Kidney (tissue), 14 donors: ENCODE results near the gene LPAR2. TPM values are rescaled to one million over a fixed set of nuclear protein-coding genes. Genes with fewer than 3 reads are reported as not detected.

ENCODE experiments used
- DNase-seq, 5 donors: peaks; one replicate each; pipeline ENCODE4 v3.0.0-alpha.2; 2013 to 2020
- FAIRE-seq: peaks from 2 replicates; lab custom pipeline; 2012; peaks lifted over from hg19 to GRCh38; lab: Jason Lieb, UNC
- H3K27ac ChIP-seq, 2 donors: one replicate each; pipeline ENCODE4 v1.7.0; 2013; ENCODE audit warnings: low read depth in 2 of 2, low read length in 2 of 2, inconsistent platforms in 1 of 2
- H3K27me3 ChIP-seq: one replicate; pipeline ENCODE4 v1.7.1; 2013; ENCODE audit warnings: low read length, inconsistent platforms; ENCODE audit not compliant: control insufficient read depth, insufficient read depth
- H3K36me3 ChIP-seq, 3 donors: one replicate each; pipeline versions ENCODE4 v1.7.0 to v1.7.1; 2013; ENCODE audit warnings: low read length in 3 of 3, control low read depth in 1 of 3, inconsistent platforms in 1 of 3; ENCODE audit not compliant: insufficient read depth in 3 of 3, control insufficient read depth in 2 of 3
- H3K4me1 ChIP-seq, 3 donors: one replicate each; pipeline versions ENCODE4 v1.7.0 to v1.7.1; 2013; ENCODE audit warnings: low read length in 3 of 3, inconsistent platforms in 1 of 3, low read depth in 1 of 3; ENCODE audit not compliant: control insufficient read depth in 2 of 3, insufficient read depth in 2 of 3
- H3K4me3 ChIP-seq, 3 donors: one replicate each; pipeline versions ENCODE4 v1.7.0 to v1.8.1; 2013; ENCODE audit warnings: low read length in 3 of 3, control low read depth in 1 of 3, inconsistent platforms in 1 of 3
- H3K9ac ChIP-seq, 3 donors: one replicate each; pipeline versions ENCODE4 v1.7.0 to v1.7.1; 2013; ENCODE audit warnings: low read length in 3 of 3, control low read depth in 1 of 3, inconsistent platforms in 1 of 3
- H3K9me3 ChIP-seq, 3 donors: one replicate each; pipeline versions ENCODE4 v1.7.0 to v1.7.1; 2013; ENCODE audit warnings: low read length in 3 of 3, control low read depth in 1 of 3, inconsistent platforms in 1 of 3; ENCODE audit not compliant: control insufficient read depth in 2 of 3, insufficient read depth in 1 of 3
- intact Hi-C: fragments of 100-400 bp; cut with DNase I; formaldehyde crosslinking; loops from one replicate; pipeline ENCODE4 v1.11.1; 2022
- polyA plus RNA-seq: library from polyadenylated mRNA; stranded (reverse); fragments of 350-450 nt; fragmentation: Illumina TruSeq; extraction: RNeasy Lipid Tissue Mini Kit (QIAGEN cat#74804); gene quantifications from one replicate; pipeline ENCODE4 v1.2.3, GENCODE V29; 2014; ENCODE audit warnings: low read depth, low replicate concordance; ENCODE audit not compliant: insufficient read depth
- total RNA-seq: library from RNA; stranded (reverse); fragmentation: NEBNext Ultra II Directional; extraction: Animal tissue kit (Norgen Biotek cat#: 25700); gene quantifications from one replicate; pipeline ENCODE4 v1.2.1, GENCODE V29; 2021
- TF ChIP-seq, protein P1 (sequence below): IDR thresholded peaks from 3 replicates; pipeline ENCODE4 v1.5.1; 2012; ENCODE audit warnings: mild to moderate bottlenecking, moderate library complexity, borderline replicate concordance; ENCODE audit not compliant: insufficient read depth; ENCODE audit errors: extremely low read depth
- donor health status: control.
- donor health status: control.
- donor health status: control.
- donor health status: control.
- donor health status: control.
- donor health status: DM: yes; HTN: yes; CAD: no.
- donor health status: Normal renal cell carcinoma (clear cell type).

LPAR2 gene
- total and polyA plus RNA-seq, 2 donors from 2014 or later = 5.6 to 10.4 TPM

DNA sequence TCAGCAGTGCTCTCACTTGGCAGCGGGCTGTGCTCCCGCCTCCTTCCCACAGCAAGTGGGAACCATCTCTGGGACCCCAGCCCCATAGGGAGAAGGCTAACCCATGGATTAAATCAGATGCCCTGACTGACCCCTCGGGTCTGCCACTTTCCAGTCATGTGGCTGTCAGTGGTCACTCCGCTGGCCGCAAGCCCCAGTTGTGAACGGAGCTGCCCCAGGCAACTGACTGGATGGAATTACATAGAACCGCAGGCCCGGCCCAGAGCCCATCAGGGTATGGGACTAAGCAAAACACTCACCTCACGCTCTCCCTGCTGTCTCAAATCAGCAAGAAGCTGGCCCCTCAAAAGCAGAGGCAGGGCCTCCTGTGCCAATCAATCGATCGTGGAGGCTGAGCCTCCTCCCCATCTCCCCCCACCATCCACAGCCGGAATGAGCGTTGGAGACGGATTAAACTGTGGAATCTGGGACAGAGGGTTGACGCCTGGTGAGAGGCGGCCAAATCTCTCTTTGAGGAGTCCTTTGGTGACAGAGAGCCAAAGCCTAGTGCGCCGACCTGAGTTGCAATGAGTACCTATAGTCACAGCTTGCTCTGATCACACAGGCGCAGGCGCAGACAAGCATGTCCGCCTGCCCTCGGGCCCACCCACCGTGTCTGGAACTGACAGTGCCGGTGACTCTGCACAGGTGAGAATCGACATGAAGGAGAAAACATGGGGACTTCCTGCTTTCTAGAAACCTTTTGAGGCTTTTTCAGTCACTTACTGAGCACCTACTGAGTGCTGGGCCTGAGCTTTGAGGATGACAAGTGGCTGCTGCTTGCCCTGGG, 48.3 kb downstream of the LPAR2 start:
- no peaks in the 10 kb centered on the region for H3K4me1 ChIP-seq
- H3K27ac ChIP-seq = no peak overlapping the region
- TF ChIP-seq, protein P1, sequence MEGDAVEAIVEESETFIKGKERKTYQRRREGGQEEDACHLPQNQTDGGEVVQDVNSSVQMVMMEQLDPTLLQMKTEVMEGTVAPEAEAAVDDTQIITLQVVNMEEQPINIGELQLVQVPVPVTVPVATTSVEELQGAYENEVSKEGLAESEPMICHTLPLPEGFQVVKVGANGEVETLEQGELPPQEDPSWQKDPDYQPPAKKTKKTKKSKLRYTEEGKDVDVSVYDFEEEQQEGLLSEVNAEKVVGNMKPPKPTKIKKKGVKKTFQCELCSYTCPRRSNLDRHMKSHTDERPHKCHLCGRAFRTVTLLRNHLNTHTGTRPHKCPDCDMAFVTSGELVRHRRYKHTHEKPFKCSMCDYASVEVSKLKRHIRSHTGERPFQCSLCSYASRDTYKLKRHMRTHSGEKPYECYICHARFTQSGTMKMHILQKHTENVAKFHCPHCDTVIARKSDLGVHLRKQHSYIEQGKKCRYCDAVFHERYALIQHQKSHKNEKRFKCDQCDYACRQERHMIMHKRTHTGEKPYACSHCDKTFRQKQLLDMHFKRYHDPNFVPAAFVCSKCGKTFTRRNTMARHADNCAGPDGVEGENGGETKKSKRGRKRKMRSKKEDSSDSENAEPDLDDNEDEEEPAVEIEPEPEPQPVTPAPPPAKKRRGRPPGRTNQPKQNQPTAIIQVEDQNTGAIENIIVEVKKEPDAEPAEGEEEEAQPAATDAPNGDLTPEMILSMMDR = no peak
- no peak overlapping the region for H3K4me3 ChIP-seq
- no peak for FAIRE-seq
- H3K36me3 ChIP-seq = no peaks in the 10 kb centered on the region
- no peaks in the 10 kb centered on the region for H3K27me3 ChIP-seq
- no peak overlapping the region for H3K9ac ChIP-seq
- intact Hi-C loops = no loop called here
- no peak for DNase-seq
- H3K9me3 ChIP-seq = no peaks in the 10 kb centered on the region

DNA sequence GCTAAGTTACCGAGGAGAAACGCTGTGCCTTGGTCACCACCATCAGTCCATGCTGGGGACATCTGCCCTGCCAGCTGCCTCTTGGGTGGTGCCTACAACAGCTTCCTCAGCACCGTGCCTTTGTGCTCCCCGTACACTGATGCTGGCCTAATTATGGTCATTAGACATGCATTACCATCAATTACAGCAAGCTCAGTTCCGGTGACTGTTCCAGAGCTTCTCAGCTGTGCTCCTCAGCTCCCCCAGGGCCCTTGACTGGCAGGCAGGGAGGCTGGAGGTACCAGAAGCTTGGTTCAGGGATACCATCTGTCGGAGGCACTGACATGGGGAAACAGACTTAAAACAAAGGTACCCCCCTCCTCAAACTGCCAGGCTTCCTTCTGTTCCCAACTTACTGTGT, 49.8 kb downstream of the LPAR2 start:
- intact Hi-C loops = no loop called here
- Histone ChIP-seq H3K4me3 (no peak overlapping the region), H3K4me1 (no peaks in the 10 kb centered on the region), H3K27me3 (no peaks in the 10 kb centered on the region), H3K9ac (no peak overlapping the region), H3K36me3 (no peaks in the 10 kb centered on the region), H3K9me3 (no peaks in the 10 kb centered on the region), H3K27ac (no peak overlapping the region)
- no peak for FAIRE-seq
- TF ChIP-seq, protein P1 = no peak
- DNase-seq = no peak

DNA sequence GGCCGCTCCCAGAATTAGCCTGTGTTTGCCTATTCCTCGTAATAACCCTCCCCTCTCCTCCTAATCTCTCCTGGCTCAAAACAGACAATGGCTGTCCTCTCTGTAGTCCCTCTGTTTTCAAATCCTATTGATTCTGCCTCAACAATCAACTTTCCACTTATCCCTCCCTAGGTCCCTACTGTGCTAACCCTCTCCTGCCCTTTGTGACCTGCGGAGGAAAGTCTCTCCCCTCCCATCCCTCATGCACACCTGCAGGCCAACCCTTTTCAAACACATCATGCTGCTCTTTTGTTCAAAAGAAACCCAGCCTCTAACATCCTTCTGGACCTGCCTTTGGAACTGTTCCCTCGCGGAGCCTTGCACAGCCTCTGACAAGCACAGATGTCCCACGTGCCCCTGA, 52.6 kb downstream of the LPAR2 start:
- Histone ChIP-seq H3K36me3 (no peaks in the 10 kb centered on the region), H3K9ac (no peak overlapping the region), H3K4me3 (no peak overlapping the region), H3K27me3 (no peaks in the 10 kb centered on the region), H3K27ac (no peak overlapping the region), H3K9me3 (no peaks in the 10 kb centered on the region), H3K4me1 (no peaks in the 10 kb centered on the region)
- intact Hi-C loops = no loop called here
- no peak for FAIRE-seq
- TF ChIP-seq, protein P1 = no peak
- no peak for DNase-seq

Other genes starting within 250 kb of the LPAR2 start
- gene GATAD2A, start 222.5 kb downstream of the LPAR2 start, total RNA-seq = 91.0 TPM
- gene GATAD2A, start 222.5 kb downstream of the LPAR2 start, polyA plus RNA-seq = 18.0 TPM
- 3.7 TPM for gene TSSK6, start 112.7 kb downstream of the LPAR2 start, total RNA-seq
- gene TSSK6, start 112.7 kb downstream of the LPAR2 start, polyA plus RNA-seq = 1.4 TPM
- 328 TPM for gene NDUFA13, start 112.0 kb downstream of the LPAR2 start, total RNA-seq
- 627 TPM for gene NDUFA13, start 112.0 kb downstream of the LPAR2 start, polyA plus RNA-seq
- 3.7 TPM for gene YJEFN3, start 99.3 kb downstream of the LPAR2 start, total RNA-seq
- gene YJEFN3, start 99.3 kb downstream of the LPAR2 start, polyA plus RNA-seq = 3.1 TPM
- gene CILP2, start 90.0 kb downstream of the LPAR2 start, total RNA-seq = 0.41 TPM
- not detected for gene CILP2, start 90.0 kb downstream of the LPAR2 start, polyA plus RNA-seq
- gene PBX4, start 9.5 kb downstream of the LPAR2 start, total RNA-seq = 5.7 TPM
- 3.9 TPM for gene PBX4, start 9.5 kb downstream of the LPAR2 start, polyA plus RNA-seq
- 18.8 TPM for gene GMIP, start 15.4 kb upstream of the LPAR2 start, total RNA-seq
- gene GMIP, start 15.4 kb upstream of the LPAR2 start, polyA plus RNA-seq = 3.3 TPM
- 78.1 TPM for gene ATP13A1, start 35.5 kb upstream of the LPAR2 start, total RNA-seq
- 30.1 TPM for gene ATP13A1, start 35.5 kb upstream of the LPAR2 start, polyA plus RNA-seq
- gene ZNF101, start 40.6 kb upstream of the LPAR2 start, total RNA-seq = 21.2 TPM
- gene ZNF101, start 40.6 kb upstream of the LPAR2 start, polyA plus RNA-seq = 10.2 TPM
- gene ZNF14, start 104.9 kb upstream of the LPAR2 start, total RNA-seq = 10.2 TPM
- 5.0 TPM for gene ZNF14, start 104.9 kb upstream of the LPAR2 start, polyA plus RNA-seq
- 37.8 TPM for gene ZNF506, start 193.5 kb upstream of the LPAR2 start, total RNA-seq
- 7.4 TPM for gene ZNF506, start 193.5 kb upstream of the LPAR2 start, polyA plus RNA-seq
- gene ZNF253, start 237.7 kb upstream of the LPAR2 start, total RNA-seq = 15.3 TPM
- gene ZNF253, start 237.7 kb upstream of the LPAR2 start, polyA plus RNA-seq = 5.4 TPM